OCI-LY7 (cell line): Measurements from ENCODE around the gene MPZL3. TPM values are rescaled to one million over a fixed set of nuclear protein-coding genes. Genes with fewer than 3 reads are reported as not detected.

Experiments
- BruUV-seq: library from RNA; stranded (reverse); fragments of 400-500 nt; replicated peaks from 2 replicates; lab custom pipeline; 2021; lab: Mats Ljungman, UMichigan
- CTCF ChIA-PET: fragments of 300-600 bp; sonication (Branson Sonifier 250); formaldehyde crosslinking; loops from one replicate; lab custom pipeline; 2022; ENCODE audit warnings: antibody characterized with exemption; ENCODE audit not compliant: unreplicated experiment; lab: Charles Lee
- POLR2A ChIA-PET: fragments of 300-600 bp; sonication (Branson Sonifier 250); formaldehyde crosslinking; loops from one replicate; lab custom pipeline; 2022; ENCODE audit warnings: antibody characterized with exemption; lab: Charles Lee
- DNase-seq: peaks from one replicate; pipeline ENCODE4 v3.0.0-alpha.2; 2015; ENCODE audit warnings: low spot score
- H2AFZ ChIP-seq: fragments of 200-600 bp; sonication (generic), shearing (Covaris generic); 2 replicates; pipeline ENCODE4 v1.6.1; 2014; ENCODE audit warnings: mild to moderate bottlenecking, antibody characterized with exemption, low read length, moderate library complexity
- H3K27ac ChIP-seq: fragments of 200-600 bp; sonication (generic); 2 replicates; pipeline ENCODE4 v1.5.1; 2014; ENCODE audit warnings: mixed run types, low read depth, mild to moderate bottlenecking, moderate library complexity, low read length, inconsistent platforms; ENCODE audit not compliant: poor library complexity, severe bottlenecking
- H3K36me3 ChIP-seq: fragments of 200-600 bp; sonication (generic); 2 replicates; pipeline ENCODE4 v1.6.1; 2014; ENCODE audit warnings: mild to moderate bottlenecking, antibody characterized with exemption, low read length, moderate library complexity, mixed read lengths; ENCODE audit not compliant: insufficient read depth
- H3K4me1 ChIP-seq: fragments of 200-600 bp; sonication (generic); 2 replicates; pipeline ENCODE4 v1.5.1; 2014; ENCODE audit warnings: mild to moderate bottlenecking, low read length; ENCODE audit not compliant: insufficient read depth, poor library complexity, severe bottlenecking
- H3K4me2 ChIP-seq: fragments of 200-600 bp; sonication (generic); 2 replicates; pipeline ENCODE4 v1.6.1; 2014; ENCODE audit warnings: mild to moderate bottlenecking, low read length
- H3K4me3 ChIP-seq: fragments of 200-600 bp; sonication (generic); 2 replicates; pipeline ENCODE4 v1.5.1; 2014; ENCODE audit warnings: mild to moderate bottlenecking, low read depth, low read length; ENCODE audit not compliant: poor library complexity, severe bottlenecking
- H3K79me2 ChIP-seq: fragments of 200-600 bp; sonication (generic); 2 replicates; pipeline ENCODE4 v1.6.1; 2016; ENCODE audit warnings: low read depth, mild to moderate bottlenecking, low read length, moderate library complexity, mixed read lengths; ENCODE audit not compliant: insufficient read depth
- H3K9me2 ChIP-seq: fragments of 200-600 bp; sonication (generic); 2 replicates; pipeline ENCODE4 v1.6.1; 2016; ENCODE audit warnings: mild to moderate bottlenecking, low read length, mixed read lengths; ENCODE audit not compliant: insufficient read depth
- H3K9me3 ChIP-seq: fragments of 200-600 bp; sonication (generic); 2 replicates; pipeline ENCODE4 v1.6.1; 2014; ENCODE audit warnings: mild to moderate bottlenecking, mixed run types, low read length, mixed read lengths
- H4K20me1 ChIP-seq: fragments of 200-600 bp; sonication (generic); 2 replicates; pipeline ENCODE4 v1.6.1; 2014; ENCODE audit warnings: mild to moderate bottlenecking, antibody characterized with exemption, low read length, moderate library complexity, mixed read lengths; ENCODE audit not compliant: insufficient read depth
- EZH2phosphoT487 ChIP-seq: fragments of 200-600 bp; sonication (generic); IDR thresholded peaks from 2 replicates; pipeline ENCODE4 v1.6.1; 2018; ENCODE audit warnings: low read depth, borderline replicate concordance, mild to moderate bottlenecking, mixed run types, antibody characterized with exemption, low read length, moderate library complexity, mixed read lengths
- intact Hi-C: fragments of 100-400 bp; cut with micrococcal nuclease; formaldehyde crosslinking; loops from one replicate; pipeline ENCODE4 v1.10.0; 2022; ENCODE audit not compliant: unreplicated experiment
- total RNA-seq, 2 experiments: library from RNA; depleted of rRNA in 1 of 2; stranded (reverse); fragments of >200 nt in 1 of 2; shearing (Covaris generic) in 1 of 2; gene quantifications; 2 replicates each; pipeline ENCODE4 v1.2.3, GENCODE V29; 2014 to 2022
- TF ChIP-seq, protein P1 (sequence below): fragments of 200-600 bp; sonication (generic); conservative IDR thresholded peaks from 2 replicates; pipeline ENCODE4 v1.5.1; 2014; ENCODE audit warnings: mild to moderate bottlenecking, antibody characterized with exemption, low read length, moderate library complexity, mixed read lengths

Gene MPZL3
- total RNA-seq, 2 experiments from 2014 or later, result 1.9 to 5.8 TPM

DNA sequence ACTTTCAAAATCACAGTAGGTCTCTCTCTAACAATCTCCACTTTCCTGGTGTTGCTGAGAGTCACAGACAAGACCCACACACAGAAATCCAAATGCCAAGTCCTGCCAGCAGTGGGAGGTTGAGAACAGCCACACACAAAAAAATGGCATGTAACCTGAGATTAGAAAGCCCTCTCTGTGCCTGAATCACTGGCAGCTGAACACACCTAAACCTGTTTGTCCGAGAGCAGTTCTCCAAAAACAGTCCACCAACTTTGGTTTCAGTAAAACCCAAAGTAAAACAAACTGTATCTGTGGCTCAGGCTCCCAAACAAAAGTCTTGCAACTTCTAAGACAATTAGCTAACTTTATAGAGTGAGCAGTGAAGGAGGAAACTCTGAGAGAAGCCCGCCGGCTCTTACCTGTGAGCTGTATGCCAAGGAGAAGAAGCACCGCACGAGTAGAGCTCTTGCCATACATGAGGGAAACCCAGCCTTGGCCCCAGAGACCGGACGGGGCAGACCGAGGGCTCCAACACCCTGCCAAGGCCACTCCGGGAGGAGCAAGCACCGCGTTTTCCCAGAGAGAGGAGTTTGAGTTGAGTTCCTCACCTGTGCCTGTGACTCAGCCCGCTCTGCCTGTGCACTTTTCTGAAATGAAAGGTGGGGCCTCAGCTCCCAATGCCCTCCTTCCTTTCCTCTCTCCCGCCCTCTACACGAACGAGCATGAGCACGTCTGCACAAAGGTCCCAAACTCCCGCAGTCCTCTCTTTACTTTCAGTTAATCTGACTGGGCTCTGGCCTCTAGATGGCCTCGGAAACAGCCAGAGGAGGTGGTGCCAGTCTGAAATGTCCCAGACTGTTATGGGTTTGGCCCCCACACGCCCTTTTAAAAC, 11.8 kb upstream of the MPZL3 start, which contains the start of gene MPZL2:
Gene MPZL2 (minus strand): TSS at position 603 of the 874 bp plus-strand sequence. CDS start 144 bp downstream, at position 459.
- Histone ChIP-seq H3K9me3 (peaks cover 4% of the 10 kb centered on the region; the same call in 1 of the 2 replicates), H4K20me1 (no peaks in the 10 kb centered on the region), H3K4me1 (peaks cover 8% of the 10 kb centered on the region), H2AFZ (no peak within 1 kb of the TSS), H3K9me2 (no peaks in the 10 kb centered on the region), H3K36me3 (no peaks in the 10 kb centered on the region), H3K4me2 (no peak within 1 kb of the TSS), H3K27ac (no peak within 1 kb of the TSS), H3K4me3 (no peak within 1 kb of the TSS), H3K79me2 (no peaks in the 10 kb centered on the region)
- BruUV-seq, result no TSS peak
- ChIA-PET CTCF (no interaction called here), POLR2A (interaction anchor here (1.0 to 1.3 kb wide), 2 partner anchors 37 to 93 kb away, joined by 3 to 4 read pairs; no protein-coding TSS in a partner anchor)
- TF ChIP-seq EZH2phosphoT487, result no peak
- TF ChIP-seq, protein P1, sequence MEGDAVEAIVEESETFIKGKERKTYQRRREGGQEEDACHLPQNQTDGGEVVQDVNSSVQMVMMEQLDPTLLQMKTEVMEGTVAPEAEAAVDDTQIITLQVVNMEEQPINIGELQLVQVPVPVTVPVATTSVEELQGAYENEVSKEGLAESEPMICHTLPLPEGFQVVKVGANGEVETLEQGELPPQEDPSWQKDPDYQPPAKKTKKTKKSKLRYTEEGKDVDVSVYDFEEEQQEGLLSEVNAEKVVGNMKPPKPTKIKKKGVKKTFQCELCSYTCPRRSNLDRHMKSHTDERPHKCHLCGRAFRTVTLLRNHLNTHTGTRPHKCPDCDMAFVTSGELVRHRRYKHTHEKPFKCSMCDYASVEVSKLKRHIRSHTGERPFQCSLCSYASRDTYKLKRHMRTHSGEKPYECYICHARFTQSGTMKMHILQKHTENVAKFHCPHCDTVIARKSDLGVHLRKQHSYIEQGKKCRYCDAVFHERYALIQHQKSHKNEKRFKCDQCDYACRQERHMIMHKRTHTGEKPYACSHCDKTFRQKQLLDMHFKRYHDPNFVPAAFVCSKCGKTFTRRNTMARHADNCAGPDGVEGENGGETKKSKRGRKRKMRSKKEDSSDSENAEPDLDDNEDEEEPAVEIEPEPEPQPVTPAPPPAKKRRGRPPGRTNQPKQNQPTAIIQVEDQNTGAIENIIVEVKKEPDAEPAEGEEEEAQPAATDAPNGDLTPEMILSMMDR, result 0 out of 2 replicates have a peak, but pooled peaks have one; percentile 12
- intact Hi-C loops, result no loop called here
- DNase-seq, result no peak

DNA sequence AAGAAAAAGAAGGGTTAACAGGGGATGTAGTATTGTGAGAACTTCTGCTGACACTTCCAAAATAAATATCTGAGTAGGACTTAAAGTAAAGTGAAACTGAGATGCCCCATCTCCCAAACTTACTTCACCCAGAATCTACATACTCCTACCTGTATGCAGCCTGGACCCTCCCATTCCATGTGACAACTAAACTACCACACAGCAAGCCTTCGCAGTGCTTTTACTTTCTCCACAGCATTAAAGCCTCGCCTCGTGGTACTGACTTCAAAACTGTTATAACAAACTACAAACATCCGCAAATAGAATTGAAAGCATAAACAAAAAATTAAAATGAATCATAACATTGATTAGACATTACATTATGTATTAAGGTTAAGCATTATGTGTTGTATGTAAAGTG, 10.9 kb upstream of the MPZL3 start:
- Histone ChIP-seq H4K20me1 (no peaks in the 10 kb centered on the region), H3K4me1 (peaks cover 8% of the 10 kb centered on the region), H3K4me3 (no peak overlapping the region), H3K4me2 (no peak overlapping the region), H3K27ac (no peak overlapping the region), H3K9me2 (no peaks in the 10 kb centered on the region), H3K9me3 (peaks cover 8% of the 10 kb centered on the region; the same call in 1 of the 2 replicates), H3K36me3 (no peaks in the 10 kb centered on the region), H2AFZ (no peak overlapping the region), H3K79me2 (no peaks in the 10 kb centered on the region)
- DNase-seq, result no peak
- ChIA-PET CTCF (no interaction called here), POLR2A (interaction anchor here (0.5 kb wide), 1 partner anchor 630 kb away, joined by 3 read pairs; no protein-coding TSS in a partner anchor)
- intact Hi-C loops, result no loop called here
- BruUV-seq, result no TSS peak
- no peak for TF ChIP-seq EZH2phosphoT487
- TF ChIP-seq, protein P1, result no peak
